ENCODE data around the gene TTLL5. TPM values are rescaled to one million over a fixed set of nuclear protein-coding genes. Genes with fewer than 3 reads are reported as not detected.

TTLL5 gene
- polyA plus RNA-seq, 4 donors = 26.7 to 36.1 (median 35.2) TPM

Other genes starting within 250 kb of the TTLL5 start
- gene JDP2, start 233.2 kb upstream of the TTLL5 start, polyA plus RNA-seq (ENCODE audit: insufficient read length in 4 of 4) = 10 to 100 TPM; 21.6 to 32.1 (median 24.5) TPM
- under 1 TPM; 0.28 to 0.86 (median 0.71) TPM for gene BATF, start 138.8 kb upstream of the TTLL5 start, polyA plus RNA-seq (ENCODE audit: insufficient read length in 4 of 4)
- 1 to 10 TPM; 5.5 to 8.8 (median 7.3) TPM for gene FLVCR2, start 82.6 kb upstream of the TTLL5 start, polyA plus RNA-seq (ENCODE audit: insufficient read length in 4 of 4)
- gene ERG28, start 370 bp upstream of the TTLL5 start, polyA plus RNA-seq (ENCODE audit: insufficient read length in 4 of 4) = 10 to 100 TPM; 32.3 to 38.4 (median 36.0) TPM

Measured in left renal cortex interstitium (tissue), 4 donors.